SK-N-MC (cell line): ENCODE measurements around the gene SEMA3D.

Source experiments
- EZH2 ChIP-seq: fragments of 200-600 bp; sonication (generic); IDR thresholded peaks from one replicate; pipeline ENCODE4 v1.6.1; 2017; ENCODE audit warnings: antibody characterized with exemption
- FOXP2 ChIP-seq: optimal IDR thresholded peaks from 2 replicates; pipeline ENCODE3; 2011; ENCODE audit warnings: mild to moderate bottlenecking, moderate library complexity; ENCODE audit not compliant: insufficient read depth; ENCODE audit errors: extremely low read length, control extremely low read depth
- POLR2AphosphoS5 ChIP-seq: IDR thresholded peaks from 2 replicates; pipeline ENCODE4 v1.6.1; 2012; ENCODE audit warnings: mild to moderate bottlenecking, low read depth, low read length, borderline replicate concordance

DNA sequence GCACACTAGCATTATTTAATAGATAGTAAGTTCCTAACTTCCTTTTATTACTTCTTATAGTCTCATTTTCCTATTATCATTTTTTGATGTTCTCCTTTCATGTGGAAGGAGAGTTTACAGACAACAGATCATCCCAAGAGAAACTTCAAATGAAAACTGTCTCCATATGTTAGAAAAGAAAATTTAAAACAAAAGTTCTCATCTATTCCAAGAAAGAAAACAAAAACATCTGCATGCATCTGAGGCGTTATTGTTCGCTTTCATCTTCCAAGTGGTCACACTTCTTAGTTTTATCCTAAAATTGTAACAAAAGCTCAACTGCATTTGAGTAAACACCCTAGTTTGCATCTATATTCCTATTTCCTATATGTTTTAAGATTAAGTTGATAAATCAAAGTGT is 126.2 kb downstream of the SEMA3D start:
- TF ChIP-seq EZH2 (no peak), POLR2AphosphoS5 (no peak), FOXP2 (no peak)
